BE2C (cell line): Measurements from ENCODE around the gene ADGRB3.

Experiments used
- DNase-seq: peaks from one replicate; pipeline ENCODE4 v3.0.0-alpha.2; 2020
- H3K27me3 ChIP-seq: fragments of 250-450 bp; sonication (Bioruptor Pico); 2 replicates; pipeline ENCODE4 v1.5.1; 2020; ENCODE audit warnings: mild to moderate bottlenecking
- H3K36me3 ChIP-seq: fragments of 250-450 bp; sonication (Bioruptor Pico); 2 replicates; pipeline ENCODE4 v1.5.1; 2020; ENCODE audit warnings: mild to moderate bottlenecking
- H3K4me1 ChIP-seq: fragments of 250-450 bp; sonication (Bioruptor Pico); 2 replicates; pipeline ENCODE4 v1.5.1; 2020
- H3K4me3 ChIP-seq: 2 replicates; pipeline ENCODE4 v1.5.1; 2011; ENCODE audit warnings: low read depth, low read length
- H3K9me3 ChIP-seq: fragments of 250-450 bp; sonication (Bioruptor Pico); 2 replicates; pipeline ENCODE4 v1.5.1; 2020
- CTCF ChIP-seq: IDR thresholded peaks from 2 replicates; pipeline ENCODE4 v1.5.1; 2012; ENCODE audit warnings: mild to moderate bottlenecking, low read depth, low read length

ADGRB3 gene

GRCh38 chr6:68677058-68677457, 42.0 kb downstream of the ADGRB3 start:
- Histone ChIP-seq H3K4me3 (no peak overlapping the region), H3K36me3 (no peaks in the 10 kb centered on the region), H3K27me3 (no peaks in the 10 kb centered on the region), H3K4me1 (peaks cover 11% of the 10 kb centered on the region), H3K9me3 (no peaks in the 10 kb centered on the region)
- TF ChIP-seq CTCF: no peak
- no peak for DNase-seq

DNA sequence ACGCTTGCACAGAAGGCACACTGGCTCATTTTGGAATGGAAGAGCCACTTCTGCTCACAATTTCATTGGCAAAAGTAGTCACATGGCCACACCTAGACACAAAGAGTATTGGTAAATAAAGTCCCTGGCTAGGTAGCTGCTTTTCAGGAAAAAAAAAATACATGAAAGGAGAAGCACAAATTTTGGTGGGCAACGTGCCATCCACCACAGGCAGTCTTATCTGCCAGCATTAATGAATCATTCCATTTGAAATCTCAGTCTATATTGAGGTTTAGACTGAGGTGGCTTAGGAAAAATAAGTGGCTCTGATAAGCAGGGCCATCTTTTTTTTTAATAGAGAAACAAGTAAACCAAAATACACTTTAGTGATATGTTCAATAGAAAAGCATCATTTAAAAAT, 44.3 kb downstream of the ADGRB3 start:
- Histone ChIP-seq H3K4me1 (no peaks in the 10 kb centered on the region; the same call in 1 of the 2 replicates), H3K9me3 (no peaks in the 10 kb centered on the region), H3K4me3 (no peak overlapping the region), H3K36me3 (no peaks in the 10 kb centered on the region), H3K27me3 (no peaks in the 10 kb centered on the region)
- no peak for TF ChIP-seq CTCF
- DNase-seq: peak; percentile 39

GRCh38 chr6:68680264-68680663, 45.2 kb downstream of the ADGRB3 start:
- no peak for DNase-seq
- H3K9me3 ChIP-seq: no peaks in the 10 kb centered on the region
- no peak overlapping the region for H3K4me3 ChIP-seq
- no peaks in the 10 kb centered on the region for H3K36me3 ChIP-seq
- no peaks in the 10 kb centered on the region for H3K27me3 ChIP-seq
- TF ChIP-seq CTCF: no peak
- no peaks in the 10 kb centered on the region; the same call in 1 of the 2 replicates for H3K4me1 ChIP-seq

GRCh38 chr6:68689910-68690309, 54.8 kb downstream of the ADGRB3 start:
- H3K9me3 ChIP-seq: no peaks in the 10 kb centered on the region
- DNase-seq: no peak
- TF ChIP-seq CTCF: no peak

DNA sequence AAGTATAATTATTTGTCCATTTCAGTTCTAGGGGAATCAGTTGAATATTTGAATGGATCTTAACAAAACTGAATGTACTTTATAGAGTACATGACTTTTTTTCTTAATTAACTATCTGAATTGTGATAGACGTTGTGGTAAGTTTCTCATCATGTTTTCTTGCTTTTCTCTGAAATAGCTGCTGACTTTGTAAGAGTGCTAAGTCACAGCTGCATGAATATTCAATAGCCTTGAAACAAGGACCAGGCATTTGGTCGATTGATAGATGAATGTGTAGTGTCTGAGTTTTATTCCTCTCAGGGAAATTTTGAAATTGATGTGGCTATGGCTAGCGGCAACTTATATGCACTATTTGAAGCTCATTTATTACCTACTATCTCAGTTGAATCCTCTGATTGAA, 56.0 kb downstream of the ADGRB3 start:
- Histone ChIP-seq H3K9me3 (no peaks in the 10 kb centered on the region), H3K27me3 (no peaks in the 10 kb centered on the region), H3K36me3 (0 out of 2 replicates have a peak, but pooled peaks cover 3% of the 10 kb centered on the region), H3K4me3 (no peak overlapping the region), H3K4me1 (peaks cover 10% of the 10 kb centered on the region; the same call in 1 of the 2 replicates)
- no peak for DNase-seq
- TF ChIP-seq CTCF: no peak

More at GRCh38 chr6:68689910-68690309, 54.8 kb downstream of the ADGRB3 start:
- Histone ChIP-seq H3K4me3 (no peak overlapping the region), H3K27me3 (no peaks in the 10 kb centered on the region), H3K4me1 (peaks cover 7% of the 10 kb centered on the region; the same call in 1 of the 2 replicates), H3K36me3 (0 out of 2 replicates have a peak, but pooled peaks cover 3% of the 10 kb centered on the region)

DNA sequence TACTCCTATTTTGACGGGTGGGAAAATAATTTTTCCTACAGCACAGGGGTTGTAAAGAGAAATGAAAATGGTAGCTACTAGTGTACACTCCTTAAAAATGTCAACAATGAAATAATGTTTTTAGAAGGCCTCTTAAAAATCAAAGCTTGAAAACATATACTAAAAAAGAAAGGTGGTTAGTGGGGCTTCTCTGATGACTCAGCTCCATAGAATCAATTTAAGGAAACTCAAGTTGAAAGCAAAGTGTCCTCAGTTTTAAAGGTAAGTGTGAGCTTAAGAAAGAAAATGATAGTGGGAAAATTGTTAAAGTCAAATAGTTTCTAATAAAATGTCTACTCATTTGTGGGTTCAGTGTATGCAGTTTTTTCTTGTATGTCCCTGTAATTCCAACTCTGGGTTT, 58.2 kb downstream of the ADGRB3 start:
- no peak for TF ChIP-seq CTCF
- no peak for DNase-seq
- no peaks in the 10 kb centered on the region for H3K36me3 ChIP-seq
- no peaks in the 10 kb centered on the region for H3K27me3 ChIP-seq
- H3K9me3 ChIP-seq: no peaks in the 10 kb centered on the region
- peaks cover 17% of the 10 kb centered on the region for H3K4me1 ChIP-seq
- no peak overlapping the region for H3K4me3 ChIP-seq
